GM18505 (cell line): Measurements from ENCODE around the gene KLHDC8A.
"Not testable (repeated sequence)": the region's sequence is repeated elsewhere in the genome, so short reads cannot be mapped to it uniquely, and the experiment has no call there.

Experiments used
- ATAC-seq: cut with Tn5 transposase; IDR thresholded peaks from one replicate; pipeline ENCODE4 v1.9.1; 2021; ENCODE audit not compliant: unreplicated experiment
- POLR2A ChIP-seq: IDR thresholded peaks from 4 replicates; pipeline ENCODE4 v1.6.1; 2011; ENCODE audit warnings: borderline replicate concordance; ENCODE audit not compliant: insufficient read depth, insufficient read length; ENCODE audit errors: extremely low read depth

The KLHDC8A gene

DNA sequence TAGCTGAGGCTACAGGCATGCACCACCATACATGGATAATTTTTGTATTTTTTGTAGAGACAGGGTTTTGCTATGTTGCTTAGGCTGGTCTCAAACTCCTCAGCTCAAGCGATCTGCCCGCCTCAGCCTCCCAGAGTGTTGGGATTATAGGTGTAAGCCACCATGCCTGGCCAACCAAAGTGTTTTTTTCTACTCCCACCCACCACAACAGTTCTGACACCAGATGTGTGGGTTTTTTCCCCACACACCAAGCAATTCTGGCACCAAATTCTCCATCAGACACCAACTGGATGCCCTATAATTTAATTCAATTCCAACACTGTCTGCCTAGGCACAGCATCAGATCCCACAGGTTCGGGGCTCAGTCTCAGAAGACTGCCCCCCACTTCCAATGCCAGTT is 20.6 kb upstream of the KLHDC8A start:
- no peak for TF ChIP-seq POLR2A
- ATAC-seq: no peak

DNA sequence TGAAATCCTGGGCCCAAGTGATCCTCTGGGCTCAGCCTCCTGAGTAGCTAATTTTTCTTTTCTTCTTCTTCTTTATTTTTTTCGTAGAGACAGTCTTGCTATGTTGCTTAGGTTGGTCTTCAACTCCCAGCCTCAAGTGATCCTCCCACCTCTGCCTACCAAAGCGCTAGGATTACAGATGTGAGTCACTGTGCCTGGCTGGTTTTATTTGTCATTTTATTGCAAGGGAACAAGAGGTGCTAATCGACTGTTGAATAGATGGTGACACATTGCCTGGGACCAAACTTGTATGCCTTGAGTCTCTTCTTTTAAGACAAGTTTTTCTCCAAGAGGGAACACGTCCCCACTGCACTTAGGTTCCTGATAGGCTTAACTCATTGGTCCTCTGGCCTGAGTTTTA is 20.0 kb upstream of the KLHDC8A start:
- ATAC-seq: no peak
- no peak for TF ChIP-seq POLR2A

DNA sequence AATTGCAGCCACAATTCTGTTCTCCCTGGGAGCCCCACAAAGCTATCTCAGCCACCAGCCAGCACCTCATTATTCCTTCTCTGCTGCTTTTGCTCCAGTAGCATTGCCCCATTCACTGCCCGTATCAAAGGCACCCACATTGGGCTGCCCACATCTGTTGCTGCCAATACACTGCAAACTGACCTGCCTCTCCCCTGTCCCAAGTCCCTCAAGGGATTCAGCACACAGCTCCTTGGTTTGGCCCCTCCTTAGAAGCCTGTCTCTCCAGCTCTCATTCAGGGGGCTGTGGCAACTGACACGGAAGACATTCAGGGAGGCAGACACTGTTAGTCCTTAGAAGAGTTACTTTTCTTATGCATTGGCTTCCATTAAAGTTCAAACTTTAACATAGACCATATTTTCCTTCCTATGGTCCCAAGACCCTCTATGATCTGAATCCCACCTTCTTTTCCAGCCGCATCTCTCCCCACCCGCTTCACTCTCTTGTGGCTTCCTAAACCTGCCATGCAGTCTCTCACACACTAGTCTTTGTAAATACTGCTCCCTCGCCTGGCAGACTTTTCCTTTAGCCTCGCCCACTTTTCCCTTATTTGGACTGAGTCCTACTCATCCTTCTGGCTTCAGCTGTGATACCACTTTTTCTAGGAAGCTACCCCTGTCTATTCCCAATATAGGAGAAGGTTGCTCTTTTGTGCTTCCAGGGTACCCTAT is 19.3 kb upstream of the KLHDC8A start:
- no peak for ATAC-seq
- no peak for TF ChIP-seq POLR2A

DNA sequence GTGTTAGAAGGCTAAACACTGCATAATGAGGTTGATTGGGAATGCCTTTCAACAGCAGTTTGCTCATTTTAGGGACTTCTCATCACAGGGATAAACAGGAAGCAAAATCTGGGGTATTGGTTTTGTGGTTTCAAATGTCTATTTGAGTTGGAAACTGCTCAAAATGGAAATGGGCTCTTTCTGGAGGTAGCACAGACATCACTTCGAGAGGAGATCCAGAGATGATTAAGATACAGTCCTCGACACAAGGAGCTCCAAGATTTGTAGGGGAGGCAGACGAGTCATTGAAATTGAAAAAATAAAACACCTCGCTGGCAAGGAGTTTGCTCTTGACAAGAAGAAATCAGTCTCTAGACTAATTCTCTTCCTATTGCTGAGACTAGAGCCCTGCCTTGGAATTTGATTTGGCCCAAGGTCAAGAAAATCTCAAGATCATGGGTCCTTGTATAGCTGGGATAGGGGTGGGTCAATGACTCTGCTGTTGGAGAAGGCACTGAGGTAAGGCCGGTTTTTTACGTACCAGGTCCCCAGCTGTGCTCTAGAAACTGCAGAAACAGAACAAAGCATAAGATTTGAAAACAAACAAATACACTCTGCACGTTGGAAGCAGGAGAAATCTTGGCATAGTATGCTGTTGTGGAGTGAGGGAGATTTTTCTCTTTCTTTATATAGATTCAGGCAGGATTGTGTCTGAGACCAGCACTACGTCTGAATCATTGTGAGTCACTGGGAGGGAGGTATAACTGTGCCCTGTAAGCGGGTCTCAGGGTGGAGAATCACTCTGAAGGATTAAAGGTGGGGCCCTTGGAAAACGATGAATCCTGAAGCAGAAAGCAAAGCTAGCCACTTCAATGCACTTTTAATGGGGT is 17.7 kb upstream of the KLHDC8A start:
- ATAC-seq: no peak
- no peak for TF ChIP-seq POLR2A

DNA sequence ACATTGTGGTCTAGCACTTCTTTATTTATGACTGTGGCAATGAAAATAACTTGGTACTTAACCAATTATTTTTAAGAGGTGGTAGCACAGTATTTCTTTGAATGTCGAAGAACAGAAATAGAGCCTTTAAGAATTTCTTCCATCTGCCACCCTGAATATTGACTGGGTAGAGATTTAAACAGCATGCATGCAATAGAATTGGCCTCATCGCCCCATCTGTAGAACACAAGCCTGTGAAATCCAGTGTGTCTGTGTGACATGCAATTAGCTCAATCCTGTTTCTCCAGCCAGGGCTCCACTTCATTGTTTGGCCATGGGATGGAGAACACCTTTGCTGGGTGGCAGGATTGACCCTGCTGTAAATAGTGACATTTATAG is 17.1 kb upstream of the KLHDC8A start:
- TF ChIP-seq POLR2A: no peak
- no peak for ATAC-seq

DNA sequence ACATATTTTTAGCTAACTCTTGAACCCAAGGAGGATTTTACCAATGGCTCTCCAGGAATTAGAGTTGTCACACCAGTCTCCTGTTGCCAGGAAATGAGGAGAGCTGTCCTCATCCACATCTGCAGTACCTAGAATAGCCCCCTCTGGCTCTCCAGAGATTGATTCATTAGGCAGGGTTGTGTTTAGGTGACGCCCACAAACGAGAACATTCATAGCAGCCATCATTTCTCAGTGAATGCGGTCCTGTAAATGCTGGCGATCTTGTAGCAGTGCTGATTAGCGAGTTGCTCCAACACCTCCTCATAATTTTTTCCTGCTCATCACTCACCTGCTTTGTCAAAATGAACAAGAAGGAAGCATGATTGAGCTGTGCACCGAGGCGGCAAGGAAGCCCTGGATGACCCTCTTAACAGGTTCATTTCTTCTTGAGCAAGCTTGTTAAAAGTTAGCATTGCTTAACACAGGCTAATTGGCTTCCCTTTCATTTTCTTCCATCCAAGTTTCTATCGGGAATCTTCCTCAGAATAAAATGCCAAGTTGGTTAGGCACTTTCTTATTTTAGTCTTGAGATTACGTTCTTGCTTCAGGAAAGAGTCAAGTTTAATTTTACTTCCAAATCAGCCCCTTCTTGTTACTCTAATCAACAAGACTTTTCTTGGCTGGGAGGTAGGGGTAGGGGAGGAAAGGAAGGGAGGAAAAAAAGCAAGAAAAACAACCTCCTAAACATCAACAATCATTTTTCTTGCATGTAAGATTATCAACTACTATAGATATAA is 16.5 kb upstream of the KLHDC8A start:
- no peak for TF ChIP-seq POLR2A
- no peak for ATAC-seq

DNA sequence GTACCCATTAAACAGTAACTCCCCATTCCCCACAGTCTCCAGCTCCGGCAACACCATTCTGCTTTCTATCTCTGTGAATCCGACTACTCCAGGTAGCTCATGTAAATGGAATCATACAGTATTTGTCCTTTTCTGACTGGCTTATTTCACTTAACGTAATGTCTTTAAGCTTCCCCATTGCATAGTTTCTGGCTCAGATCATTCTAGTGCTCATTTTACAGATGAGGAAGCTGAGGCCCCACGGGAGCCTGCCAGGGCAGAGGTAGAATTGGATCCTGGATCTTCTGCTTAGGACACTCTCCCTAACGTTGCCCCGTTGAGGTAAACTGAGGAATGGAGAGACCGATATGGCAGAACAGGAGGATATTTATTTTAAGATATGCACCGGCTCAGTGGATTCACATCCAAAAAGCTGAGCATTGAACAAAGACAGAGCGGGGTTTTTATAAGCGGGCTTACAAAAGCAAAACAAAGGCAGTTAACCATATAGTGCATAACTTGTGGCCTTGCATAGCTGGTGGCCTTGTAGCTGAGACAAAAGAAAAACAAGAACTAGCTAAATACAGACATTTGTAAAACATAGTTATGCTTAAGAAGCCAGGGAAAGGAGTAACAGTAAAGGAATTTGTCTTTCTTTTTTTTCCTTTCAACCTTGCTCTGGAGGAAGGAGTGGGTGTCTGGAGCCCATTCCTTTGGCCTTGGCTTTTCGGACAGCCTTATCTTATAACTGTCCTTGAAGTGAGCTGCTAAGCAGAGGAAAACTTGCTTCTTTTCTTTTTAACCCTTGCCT is 15.3 kb upstream of the KLHDC8A start:
- no peak for ATAC-seq
- no peak for TF ChIP-seq POLR2A

DNA sequence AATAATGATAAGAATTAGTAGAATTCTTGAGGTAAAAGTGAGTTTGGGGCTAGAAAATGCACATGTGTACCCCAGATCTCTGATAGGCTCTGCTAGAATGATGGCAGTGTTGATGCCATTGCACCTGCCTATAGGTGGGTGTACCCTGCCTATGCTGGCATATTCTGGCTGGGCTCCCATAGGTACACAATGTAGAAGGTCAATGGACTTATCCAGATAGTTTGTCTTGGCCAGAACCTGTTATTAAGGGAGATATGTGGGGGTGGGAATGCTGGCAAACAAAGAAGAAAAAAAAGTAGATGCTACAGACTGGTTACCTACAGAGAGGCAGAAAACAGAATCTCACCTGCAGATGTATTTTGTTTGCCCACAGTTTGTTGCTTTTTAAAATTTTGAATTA is 14.1 kb upstream of the KLHDC8A start:
- ATAC-seq: no peak
- TF ChIP-seq POLR2A: no peak

DNA sequence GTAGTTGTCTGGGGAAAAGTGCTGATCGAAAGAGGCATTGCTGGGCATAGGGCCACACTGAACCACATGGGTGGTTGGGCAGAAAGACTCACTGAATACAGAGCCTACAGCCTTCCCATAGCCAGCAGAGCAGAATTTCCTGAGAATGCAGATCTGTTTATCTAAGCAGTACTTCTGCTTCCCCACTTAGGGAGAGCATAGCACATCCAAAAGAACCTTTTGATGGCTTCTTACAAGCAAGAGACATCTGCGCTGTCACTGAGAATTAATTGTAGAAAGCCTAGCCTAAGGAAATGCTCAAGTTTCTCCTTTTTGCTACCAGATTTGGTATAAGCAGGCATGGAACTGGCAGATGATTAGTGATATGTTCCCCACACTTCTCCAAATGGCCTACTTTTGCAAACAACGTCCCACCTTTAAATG is 13.0 kb upstream of the KLHDC8A start:
- TF ChIP-seq POLR2A: no peak
- no peak for ATAC-seq

DNA sequence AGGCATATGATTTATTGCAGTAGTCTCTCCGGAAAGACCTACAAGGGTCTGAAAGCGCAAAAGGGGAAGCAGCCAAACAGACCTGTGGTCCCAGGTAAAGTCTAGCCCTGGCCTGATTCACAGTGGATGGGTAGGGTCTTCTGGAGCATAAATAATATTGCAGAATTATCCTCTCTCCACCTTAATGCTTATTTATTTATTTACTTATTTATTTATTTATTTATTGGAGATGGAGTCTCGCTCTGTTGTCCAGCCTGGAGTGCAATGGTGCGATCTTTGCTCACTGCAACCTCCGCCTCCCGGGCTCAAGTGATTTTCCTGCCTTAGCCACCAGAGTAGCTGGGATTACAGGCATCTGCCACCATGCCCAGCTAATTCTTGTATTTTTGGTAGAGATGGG is 11.8 kb upstream of the KLHDC8A start:
- ATAC-seq: no peak
- TF ChIP-seq POLR2A: no peak

DNA sequence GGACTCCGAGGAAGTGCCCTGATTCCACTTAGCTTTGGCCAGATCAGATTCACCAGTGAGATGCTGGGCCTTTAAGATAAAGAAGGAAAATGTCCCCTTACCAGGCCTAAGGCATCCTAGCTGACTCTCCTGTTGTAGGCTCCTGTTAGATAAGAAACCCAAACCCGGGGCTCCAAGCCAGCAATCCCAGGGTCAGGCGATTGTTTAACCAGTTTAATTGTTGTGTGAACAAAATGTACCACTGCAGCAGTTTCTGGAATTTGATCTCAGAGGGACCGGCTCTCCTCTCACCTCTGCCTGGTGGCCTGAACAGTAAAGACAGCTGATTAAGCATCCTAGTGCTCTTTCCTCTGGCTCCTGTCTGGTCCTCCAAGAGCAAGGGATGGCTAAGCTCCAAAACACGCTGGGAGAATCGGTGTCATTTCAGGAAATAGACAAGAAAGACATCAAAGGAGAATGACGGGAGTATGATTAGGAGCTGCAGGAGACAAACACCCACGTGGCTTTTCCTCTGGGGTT is 9.3 kb upstream of the KLHDC8A start:
- no peak for TF ChIP-seq POLR2A
- no peak for ATAC-seq

DNA sequence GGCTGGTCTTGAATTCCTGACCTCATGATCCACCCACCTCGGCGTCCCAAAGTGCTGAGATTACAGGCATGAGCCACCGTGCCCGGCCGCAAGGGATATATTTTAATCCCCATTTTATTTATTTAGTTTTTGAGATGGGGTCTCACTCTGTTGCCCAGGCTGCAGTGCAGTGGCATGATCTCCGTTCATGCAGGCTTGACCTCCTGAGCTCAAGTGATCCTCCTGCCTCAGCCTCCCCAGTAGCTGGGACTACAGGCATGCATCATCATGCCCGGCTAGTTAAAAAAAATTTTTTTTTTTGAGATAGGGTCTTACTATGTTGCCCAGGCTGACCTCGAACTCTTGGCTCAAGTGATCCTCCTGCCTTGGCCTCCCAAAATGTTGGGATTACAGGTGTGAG is 8.4 kb upstream of the KLHDC8A start:
- not testable (repeated sequence) for ATAC-seq

DNA sequence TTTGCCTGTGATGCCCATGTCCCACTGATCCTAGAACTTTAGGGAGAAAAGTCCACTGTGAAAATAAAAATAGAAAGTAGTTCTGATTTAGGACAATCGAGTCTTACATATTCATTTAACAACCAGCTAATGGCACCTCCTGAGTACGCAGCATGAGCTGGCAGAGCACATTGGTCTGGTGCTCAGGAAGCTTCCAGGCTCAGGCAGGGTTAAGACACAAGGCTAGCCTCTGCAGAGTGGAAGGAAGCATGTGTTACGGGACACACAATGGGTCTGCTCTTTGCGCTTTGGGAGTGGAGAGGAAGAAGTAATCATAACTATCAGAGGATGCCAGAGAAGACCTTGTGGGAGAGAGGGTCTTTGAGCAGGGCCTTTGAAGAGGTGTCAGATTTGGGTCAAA is 4.2 kb upstream of the KLHDC8A start:
- no peak for TF ChIP-seq POLR2A
- ATAC-seq: no peak

DNA sequence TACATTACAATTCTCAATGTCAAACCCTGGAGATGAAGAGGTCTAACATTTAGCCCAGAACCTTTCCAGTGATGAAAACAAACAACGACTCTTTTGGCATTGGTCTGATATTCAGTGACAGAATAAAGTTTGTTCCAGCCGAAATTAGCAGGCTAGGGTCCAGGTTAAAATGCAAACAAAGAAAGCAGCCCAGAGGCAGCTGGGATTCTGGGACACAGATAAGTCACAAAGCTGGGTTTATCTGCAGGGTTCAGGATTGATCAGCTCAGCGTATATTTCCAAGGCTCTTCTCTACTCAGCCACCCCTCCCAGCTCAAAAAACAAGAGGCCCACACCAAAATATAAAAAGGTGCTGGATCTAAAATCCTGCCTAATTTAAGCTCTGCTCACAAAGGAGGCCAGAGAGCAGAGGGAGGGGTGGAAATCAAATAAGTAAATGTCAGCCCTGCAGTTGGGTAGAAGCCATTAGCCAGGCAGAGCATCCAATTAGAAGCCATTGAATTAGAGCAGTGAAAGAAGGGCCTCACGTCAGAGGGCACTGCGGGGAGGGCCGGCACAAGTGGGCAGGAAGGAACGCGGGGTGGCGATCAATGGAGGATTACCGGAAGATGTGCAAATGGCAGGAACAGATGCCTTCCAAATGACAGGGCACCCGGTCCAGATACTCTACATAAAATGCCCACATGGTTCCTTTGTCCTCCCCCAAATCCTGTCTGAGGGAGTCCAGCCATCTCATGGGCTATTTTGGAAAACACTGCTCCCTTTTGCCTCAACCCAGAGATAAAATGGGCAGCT is 3.2 kb upstream of the KLHDC8A start:
- TF ChIP-seq POLR2A: no peak
- ATAC-seq: no peak
